GM19023 (cell line): Measurements from ENCODE around the gene NAV2.
"Not testable (repeated sequence)": the region's sequence is repeated elsewhere in the genome, so short reads cannot be mapped to it uniquely, and the experiment has no call there.

Experiments used
- ATAC-seq: cut with Tn5 transposase; IDR thresholded peaks from one replicate; pipeline ENCODE4 v1.9.1; 2021; ENCODE audit warnings: mild to moderate bottlenecking, moderate library complexity; ENCODE audit not compliant: unreplicated experiment

NAV2 gene

DNA sequence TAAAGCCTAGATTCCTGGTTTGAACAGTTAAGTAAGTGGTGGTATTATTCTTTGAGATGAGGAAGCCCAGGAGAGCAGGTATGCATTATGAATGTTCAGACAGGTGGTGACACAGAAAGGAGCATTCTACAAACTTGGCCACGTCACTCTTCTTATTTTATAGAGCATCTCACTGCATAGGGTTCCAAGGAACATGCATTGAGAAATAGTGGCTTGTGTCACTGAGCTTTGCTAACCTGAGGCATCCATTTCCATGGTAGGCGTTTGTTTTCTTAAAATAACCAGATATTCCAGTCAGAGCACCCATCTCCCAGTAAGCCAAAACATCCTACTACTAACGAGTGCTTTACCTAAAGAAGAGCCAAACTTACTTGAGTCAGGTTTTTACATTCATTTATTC, 169.7 kb downstream of the NAV2 start:
- no peak for ATAC-seq

DNA sequence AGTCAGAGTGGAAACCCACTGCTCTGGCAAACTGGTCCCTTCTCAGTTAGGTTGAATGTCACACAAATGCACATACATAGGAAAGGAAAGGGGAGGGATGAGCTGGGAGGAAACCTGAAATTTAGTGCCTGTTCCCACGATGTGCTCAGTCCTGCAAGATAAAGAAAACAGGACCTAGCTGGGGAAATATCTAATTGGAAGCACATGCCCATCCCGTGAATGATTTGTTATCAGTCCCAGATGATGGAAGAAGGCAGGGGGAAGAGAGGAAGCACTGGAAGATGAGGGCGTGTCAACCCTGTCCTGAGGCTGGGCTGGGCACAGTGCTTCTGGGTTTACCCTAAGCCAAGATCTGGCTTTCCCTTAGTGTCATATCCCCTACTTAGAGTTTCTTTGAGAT, 173.9 kb downstream of the NAV2 start:
- ATAC-seq: no peak

DNA sequence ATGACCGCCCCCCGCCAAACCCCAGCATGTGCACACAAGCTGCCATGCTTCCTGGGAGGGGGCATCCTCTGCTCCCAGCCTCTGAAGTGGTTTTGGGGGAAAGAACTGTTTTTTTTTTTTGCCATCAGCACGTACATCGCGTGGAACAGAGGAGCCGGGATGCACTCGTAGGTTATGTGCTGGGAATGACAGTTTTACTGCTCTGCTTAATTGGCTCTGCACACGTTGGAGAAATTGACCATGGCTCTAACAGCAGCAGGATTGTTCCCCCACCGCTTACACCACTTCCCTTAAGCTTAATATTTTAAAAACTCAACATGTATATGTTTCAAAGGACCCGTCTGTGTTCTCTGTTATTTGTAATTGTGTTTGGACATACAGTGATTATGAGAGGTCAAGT, 175.2 kb downstream of the NAV2 start:
- no peak for ATAC-seq

DNA sequence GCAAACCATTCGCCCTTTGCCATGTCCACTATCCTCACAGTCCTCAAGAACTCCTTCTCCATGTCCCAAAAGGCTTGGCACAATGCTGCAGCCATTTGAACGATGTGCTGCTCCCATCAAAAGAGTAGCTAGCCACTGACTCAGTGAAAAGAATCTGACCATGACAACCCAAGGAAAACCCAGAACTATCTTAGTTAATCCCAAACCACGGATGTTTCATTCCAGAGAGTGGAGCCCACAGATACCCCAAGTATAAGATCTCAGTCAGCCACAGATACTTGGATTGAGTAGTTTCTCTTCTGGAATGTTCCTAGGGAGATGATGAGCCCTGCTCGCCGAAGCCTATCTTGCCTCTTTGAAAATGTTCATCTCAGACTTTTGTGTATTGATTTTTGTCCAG, 176.9 kb downstream of the NAV2 start:
- no peak for ATAC-seq

DNA sequence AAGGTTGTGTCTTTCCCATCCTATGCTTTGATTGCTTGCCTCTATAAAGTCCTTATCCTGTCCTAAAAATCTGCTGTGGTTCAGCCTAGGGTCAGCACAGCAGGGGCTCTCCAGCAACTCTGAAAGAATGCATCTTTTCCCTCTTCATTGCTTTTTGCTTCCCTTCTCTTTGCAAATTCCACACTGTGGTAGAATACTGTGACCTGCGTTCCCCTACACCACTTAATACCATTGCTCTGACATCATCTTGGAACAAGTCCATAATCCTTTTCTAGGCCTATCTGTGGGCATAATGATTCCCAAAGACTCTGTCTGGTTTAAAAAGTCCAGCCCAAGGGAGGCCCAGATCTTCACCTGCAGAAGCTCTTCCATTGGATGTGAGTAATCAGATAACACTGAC, 177.7 kb downstream of the NAV2 start:
- no peak for ATAC-seq

DNA sequence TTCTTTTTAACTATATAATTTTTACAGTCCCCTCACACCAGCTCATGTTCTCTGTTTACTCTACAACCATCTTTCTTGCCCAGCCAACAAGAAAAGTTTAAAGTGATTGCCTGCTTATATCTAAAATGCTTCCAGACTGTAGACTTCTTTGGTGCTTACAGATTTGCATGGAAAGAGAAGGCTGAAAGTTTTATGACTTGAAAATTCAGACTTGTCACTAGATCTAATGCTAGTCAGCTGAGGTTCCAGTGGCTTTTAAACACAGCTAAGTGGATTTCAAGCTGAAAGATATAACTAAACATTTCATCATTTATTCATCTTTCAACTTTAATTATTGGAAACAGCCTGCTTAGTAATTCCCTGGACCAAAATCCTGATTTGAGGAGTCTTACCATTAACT, 178.4 kb downstream of the NAV2 start:
- ATAC-seq: no peak

DNA sequence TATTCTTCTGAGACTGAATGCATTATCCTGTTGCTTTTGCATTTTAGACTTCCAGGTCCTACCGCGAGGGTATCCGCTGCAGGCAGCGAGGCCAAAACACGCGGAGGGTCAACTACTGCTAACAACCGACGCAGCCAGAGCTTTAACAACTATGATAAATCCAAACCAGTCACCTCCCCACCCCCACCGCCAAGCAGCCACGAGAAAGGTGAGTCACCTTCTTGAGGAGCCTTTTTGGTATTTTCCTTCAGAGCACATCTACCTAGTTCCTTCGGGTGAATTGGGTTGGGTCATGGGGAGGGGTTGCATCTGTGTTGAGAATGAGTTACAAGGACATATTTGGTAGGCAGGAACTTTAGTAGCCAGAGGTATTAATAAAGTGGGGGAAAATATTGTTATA, 179.8 kb downstream of the NAV2 start:
- no peak for ATAC-seq

DNA sequence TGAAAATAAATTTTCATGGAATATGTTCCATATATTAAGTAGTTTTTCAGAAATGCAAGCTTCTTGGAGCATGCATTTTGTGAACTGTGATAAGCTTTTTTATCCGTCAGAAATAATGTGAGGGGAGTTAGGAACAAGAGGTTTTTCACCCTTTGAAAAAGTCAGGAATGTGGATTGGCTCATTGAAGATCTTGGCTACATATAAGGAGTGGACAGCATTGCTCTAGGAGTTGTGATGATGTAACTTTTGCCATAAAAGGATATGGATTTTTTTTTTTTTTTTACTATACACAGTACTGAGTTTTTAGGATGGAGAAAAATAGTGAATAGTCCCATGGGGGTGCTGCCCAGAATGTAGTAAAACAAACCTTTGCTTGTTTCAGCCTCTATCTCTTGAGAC, 180.2 kb downstream of the NAV2 start:
- no peak for ATAC-seq

DNA sequence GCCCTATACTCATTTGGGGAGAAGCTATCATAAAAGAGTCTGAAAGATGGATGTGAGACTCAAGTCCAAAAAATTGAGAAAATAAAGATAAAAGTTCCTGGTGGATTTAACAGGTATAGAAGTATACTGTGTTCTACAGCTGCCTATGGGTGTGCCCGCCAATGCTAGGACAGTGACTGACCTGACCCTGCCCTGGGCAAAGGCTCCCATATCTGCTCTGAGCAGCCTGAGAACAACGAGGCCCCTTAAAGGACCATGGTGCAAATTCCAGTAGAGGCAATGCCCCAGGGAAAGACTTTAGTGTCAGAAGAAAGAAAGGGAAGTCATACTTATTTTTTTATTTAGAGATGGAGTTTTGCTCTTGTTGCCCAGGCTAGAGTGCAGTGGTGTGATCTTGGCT, 181.8 kb downstream of the NAV2 start:
- no peak for ATAC-seq

DNA sequence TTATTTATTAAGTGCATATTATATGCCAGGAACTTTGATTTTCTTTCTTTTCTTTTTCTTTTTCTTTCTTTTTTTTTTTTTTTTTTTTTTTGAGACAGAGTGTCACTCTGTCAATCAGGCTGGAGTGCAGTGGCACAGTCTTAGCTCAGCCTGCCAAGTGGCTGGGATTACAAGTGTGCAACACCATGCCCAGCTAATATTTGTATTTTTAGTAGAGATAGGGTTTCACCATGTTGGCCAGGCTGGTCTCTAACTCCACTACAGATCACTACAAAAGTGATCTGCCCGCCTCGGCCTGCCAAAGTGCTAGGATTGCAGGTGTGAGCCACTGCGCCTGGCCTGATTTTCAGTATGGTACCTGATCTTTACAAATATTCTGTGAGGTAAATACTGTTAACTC, 182.4 kb downstream of the NAV2 start:
- ATAC-seq: not testable (repeated sequence)

DNA sequence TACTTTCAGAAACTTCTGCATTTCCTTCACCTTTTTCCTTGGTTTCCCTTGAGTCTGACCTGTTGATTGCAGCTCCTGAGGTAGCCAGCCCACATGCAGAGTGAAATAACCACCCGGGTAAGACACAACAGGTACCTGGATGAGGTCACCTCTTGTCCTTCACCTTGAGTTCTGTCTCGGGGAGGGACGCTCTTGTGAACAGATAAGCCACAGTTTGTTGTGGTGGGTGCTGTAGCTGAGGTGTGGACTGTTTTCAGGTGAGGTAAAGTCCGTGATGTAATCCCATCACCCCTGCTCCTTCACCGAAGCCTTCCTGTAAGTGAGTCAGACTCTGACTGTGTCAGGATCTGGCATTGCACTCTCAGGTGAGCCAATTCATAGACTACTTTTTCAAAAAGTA, 183.1 kb downstream of the NAV2 start:
- no peak for ATAC-seq

DNA sequence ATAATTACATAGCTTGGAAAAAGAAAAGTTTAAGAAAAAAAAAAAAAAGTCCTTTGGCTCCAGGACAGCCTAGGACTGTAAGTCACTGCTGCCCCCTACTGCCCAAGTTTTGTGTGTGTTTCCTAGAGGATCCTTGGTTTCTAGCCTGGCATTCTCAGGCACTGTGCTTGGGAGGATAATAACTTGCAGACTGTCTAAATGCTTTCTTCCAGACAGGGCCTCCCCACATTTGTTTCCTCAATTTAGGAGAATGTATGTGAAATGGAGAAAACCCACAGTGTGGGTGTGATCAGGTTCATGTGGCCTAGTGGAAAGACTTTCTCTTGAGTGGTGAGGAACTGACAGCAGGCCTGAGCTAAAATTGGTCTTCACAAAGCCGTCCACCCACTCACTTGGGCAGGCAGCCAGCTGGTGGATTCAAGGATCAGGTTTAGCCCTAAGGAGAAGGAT, 191.0 kb downstream of the NAV2 start:
- ATAC-seq: peak; percentile 55

DNA sequence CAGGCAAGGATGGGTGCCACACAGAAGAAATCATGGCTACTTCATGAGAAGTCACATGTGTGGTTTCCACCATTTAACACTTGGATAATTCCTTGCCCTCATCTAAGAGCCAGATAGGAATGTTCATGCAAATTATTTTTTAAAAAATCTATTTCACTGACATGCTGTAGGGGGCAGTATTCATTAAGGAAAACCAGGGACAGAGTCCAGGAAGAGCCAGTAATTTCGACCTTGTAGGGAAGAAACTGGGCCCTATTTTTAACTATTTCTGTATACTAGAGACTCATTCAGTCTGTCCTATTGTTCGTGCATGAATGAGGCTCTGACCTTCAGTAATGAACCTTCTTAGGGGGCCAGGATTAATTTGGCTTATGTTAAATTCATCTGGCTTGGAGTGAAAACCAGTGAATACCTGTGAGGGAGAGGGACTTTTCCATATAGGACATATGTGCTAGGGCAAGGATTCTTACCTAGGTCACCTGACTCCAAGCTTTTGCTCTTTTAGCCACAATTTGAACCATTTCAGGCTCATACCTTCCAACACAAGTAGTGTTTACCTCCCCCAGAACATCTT, 192.7 kb downstream of the NAV2 start:
- no peak for ATAC-seq

DNA sequence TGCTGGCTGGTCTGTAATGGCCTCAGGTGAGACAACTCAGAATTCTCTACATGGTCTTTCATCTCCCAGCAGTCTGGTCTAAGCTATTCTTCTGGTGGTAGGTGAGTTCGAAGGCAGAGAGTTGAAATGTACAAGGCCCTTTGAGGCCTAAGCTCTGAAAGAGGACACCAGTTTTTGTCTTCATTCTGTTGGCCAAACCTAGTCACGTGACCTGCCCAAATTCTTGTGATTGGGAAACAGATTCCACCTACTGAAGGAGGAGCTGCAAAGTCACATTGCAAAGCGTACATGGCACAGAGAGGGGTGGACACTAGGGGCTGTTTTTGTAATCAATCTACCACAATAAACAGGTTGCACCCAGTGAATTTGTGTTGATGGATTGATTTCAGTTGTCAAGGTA, 193.5 kb downstream of the NAV2 start:
- no peak for ATAC-seq

DNA sequence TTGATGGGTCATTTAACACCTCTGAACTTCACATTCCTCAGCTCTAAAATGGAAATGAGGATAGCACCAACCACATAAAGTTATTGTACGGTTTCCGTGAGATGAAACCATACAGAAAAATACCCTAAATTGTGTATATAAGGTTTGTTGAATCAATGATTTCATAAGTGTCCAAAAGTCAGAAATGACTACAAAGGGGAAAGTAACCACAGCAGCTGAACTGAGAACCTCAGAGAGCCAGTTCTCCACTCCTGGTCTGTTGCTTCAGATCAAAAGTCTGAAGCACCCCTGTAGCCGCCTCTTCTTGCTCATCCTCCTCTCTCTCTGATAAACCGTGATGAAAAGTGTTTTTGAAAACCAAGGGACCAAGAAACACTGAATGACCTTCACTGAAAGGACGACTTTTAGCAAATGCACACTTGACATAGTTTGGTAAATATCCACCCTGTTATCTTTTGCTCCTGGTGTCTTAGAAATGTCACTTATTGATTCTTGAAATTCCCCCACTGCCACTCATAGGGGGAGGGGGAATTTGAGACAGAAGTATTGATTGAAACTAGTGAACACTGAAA, 194.5 kb downstream of the NAV2 start:
- peak; percentile 79 for ATAC-seq

DNA sequence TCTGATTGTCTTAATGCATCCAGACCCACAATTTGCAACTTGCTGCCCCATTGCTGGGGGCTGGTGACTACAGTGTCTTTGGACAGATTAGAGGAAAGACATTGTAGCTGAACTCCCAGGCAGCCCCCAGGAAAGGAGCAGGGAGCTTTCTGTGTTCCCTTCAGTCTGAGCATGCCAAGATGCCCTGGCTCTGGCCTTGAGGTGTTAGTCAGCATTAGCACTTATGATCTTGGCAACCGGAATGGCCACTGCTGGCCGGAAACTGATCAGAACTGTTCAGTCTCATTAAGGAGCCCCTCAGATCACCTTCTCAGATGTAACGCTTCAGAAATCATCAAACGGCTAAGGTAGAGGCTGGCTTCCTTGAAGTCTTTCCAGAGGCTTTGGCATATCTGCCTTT, 195.2 kb downstream of the NAV2 start:
- no peak for ATAC-seq

DNA sequence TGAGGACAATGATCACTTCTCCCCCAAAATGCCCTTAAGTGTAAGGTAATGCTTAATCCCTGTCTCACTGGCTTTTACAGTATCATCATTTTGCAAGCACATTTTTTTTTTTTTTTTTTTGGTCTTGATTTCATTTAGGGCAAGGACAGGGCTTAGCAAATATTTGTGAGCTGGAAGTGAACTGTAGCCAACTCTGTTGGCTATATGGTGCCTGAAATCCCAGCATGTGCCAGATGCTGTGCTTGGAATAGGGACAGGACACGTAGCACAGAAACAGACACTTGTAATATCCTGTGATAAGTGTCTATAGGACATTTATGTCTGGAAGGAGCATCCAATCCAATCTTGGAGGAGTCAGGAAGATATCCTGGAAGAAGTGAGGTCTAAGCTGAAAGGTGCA, 198.3 kb downstream of the NAV2 start:
- ATAC-seq: no peak

DNA sequence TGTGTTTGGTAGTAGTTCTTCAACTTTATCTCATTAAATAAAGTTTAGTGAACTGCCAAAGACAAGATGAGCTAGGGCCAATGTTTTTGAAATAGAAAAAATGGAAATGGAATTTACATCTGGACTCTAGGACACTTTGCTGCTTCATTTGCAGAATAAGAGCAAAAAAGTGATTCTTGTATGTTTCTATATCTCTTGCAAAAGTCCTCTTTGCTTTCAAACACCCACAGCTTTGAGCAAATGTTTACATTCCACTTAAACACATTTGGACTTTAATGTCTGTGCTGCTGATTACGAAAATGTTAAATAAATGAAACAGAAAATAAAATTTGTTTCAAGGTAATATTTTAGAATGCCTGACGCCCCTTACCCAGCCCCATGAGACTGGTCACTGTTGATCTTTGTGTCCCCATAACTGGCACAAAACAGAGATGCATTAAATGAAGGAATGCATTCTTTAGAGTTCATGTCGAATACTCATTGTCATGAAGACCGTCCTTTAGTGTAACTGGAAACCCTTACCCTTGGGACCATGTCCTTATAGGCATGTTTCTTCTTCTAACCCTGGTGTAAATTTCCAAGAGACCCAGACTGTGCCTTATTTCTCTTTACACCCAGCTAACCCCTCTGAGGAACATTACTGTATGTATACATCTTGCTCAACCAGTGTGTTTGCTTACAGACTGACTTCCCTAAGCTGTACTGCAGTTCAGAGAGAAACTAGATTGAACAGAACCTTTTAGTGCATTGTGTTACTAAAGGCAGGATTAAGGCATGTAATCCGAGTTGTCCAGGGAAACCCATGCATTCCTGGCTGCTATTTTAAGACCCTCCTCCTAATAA, 199.7 kb downstream of the NAV2 start:
- ATAC-seq: no peak

DNA sequence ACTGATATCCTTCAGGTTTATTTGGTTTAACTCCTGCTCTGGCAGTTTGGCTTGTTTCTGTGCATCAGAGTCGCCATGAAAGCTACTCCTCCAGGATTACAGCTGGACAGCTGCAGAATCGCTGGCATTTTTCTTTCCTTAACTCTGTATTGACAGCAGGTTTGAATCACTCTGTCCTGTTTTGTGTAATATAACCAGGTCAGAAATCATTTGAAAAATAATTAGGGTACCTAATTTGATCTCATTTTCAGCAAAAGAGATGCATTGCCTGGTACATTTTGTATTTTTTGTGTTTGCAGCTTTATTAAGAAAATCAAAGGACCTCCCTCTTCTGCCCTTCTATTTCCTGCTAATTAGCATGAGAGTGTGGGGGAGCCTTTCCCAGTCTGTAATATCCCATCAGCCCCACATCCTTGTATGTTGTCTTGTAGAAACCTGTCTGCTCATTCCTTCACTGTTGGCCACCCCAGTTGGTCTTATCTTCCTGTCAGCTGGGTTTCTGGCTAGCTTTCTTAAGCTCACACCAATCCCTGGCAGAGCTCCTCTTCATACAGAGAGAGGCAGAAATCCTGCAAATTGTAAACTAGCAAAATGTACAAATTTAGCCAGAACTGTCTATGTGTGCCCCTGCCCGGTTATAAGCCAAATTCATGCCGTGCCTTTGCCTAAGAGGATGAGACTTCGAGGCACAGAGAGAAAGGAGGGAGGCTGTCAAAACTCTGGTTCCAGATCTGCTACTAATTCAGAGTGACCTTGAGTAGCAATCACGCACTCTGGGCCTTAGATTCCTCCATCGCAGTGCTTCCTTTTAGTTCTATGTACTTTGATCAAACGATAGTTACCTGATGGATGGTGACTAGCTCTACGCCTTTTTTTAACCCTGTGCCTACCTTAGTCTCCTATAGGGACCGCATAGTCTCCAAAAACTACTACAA, 200.6 kb downstream of the NAV2 start:
- ATAC-seq: no peak

DNA sequence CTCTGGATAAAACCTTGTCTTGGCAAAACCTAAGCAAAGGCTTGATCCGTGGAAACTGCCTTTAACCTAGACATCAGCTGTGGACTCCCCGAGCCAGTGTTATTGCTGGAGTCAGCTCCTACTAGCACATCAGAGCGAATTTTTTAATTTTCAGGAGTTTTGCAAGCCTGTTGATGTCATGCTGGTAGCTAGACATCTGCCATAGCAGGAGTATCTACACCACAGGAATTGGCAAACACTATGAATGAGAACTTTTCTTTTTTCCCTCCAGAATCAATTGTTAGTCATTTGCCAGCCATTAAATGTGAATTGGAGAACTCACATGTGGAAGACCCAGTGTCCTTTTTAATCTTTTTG, 201.2 kb downstream of the NAV2 start:
- ATAC-seq: no peak

DNA sequence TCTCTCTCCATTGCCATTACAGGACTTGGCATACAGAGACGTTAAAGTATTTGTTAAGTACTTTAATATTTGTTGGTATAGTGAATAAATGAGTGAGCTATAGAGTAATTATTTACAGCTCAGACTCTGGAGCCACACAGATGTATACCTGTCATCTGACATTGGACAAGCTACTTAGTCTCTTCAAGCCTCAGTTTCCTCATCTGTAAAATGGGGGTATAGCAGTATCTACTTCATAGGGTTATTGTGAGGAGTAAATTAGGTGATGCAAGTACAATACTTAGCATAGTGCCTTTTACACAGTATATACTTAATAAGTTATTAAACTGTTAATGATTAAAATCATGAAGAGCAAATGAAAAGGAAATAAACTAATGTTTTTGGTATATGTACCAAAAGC, 203.2 kb downstream of the NAV2 start:
- ATAC-seq: no peak
